HG02981 (cell line): ENCODE measurements around the gene POU6F1.
"Not testable (repeated sequence)": the region's sequence is repeated elsewhere in the genome, so short reads cannot be mapped to it uniquely, and the experiment has no call there.

Source experiments
- ATAC-seq: cut with Tn5 transposase; IDR thresholded peaks from one replicate; pipeline ENCODE4 v1.9.1; 2021; ENCODE audit warnings: mild to moderate bottlenecking, moderate library complexity; ENCODE audit not compliant: unreplicated experiment

The POU6F1 gene

GRCh38 chr12:51229116-51229809, 11.4 kb upstream of the POU6F1 start:
- no peak for ATAC-seq

GRCh38 chr12:51227962-51228361, 10.1 kb upstream of the POU6F1 start:
- ATAC-seq, result no peak

GRCh38 chr12:51227112-51227511, 9.2 kb upstream of the POU6F1 start:
- not testable (repeated sequence) for ATAC-seq

- ATAC-seq, result no peak
Measured at GRCh38 chr12:51225771-51226170, 7.9 kb upstream of the POU6F1 start.

- ATAC-seq, result no peak
Measured at GRCh38 chr12:51225234-51225633, 7.4 kb upstream of the POU6F1 start.

GRCh38 chr12:51224625-51225024, 6.8 kb upstream of the POU6F1 start:
- no peak for ATAC-seq

GRCh38 chr12:51222461-51222860, 4.6 kb upstream of the POU6F1 start:
- no peak for ATAC-seq

GRCh38 chr12:51219857-51220256, 2.0 kb upstream of the POU6F1 start:
- ATAC-seq, result not testable (repeated sequence)

GRCh38 chr12:51219322-51219721, 1.5 kb upstream of the POU6F1 start:
- ATAC-seq, result no peak

GRCh38 chr12:51218607-51219161, 822 bp upstream of the POU6F1 start:
- no peak for ATAC-seq

GRCh38 chr12:51217133-51217967, 512 bp downstream of the POU6F1 start:
- ATAC-seq, result no peak

GRCh38 chr12:51216642-51217041, 1.2 kb downstream of the POU6F1 start:
- ATAC-seq, result no peak

- no peak for ATAC-seq
Measured at GRCh38 chr12:51214895-51215294, 3.0 kb downstream of the POU6F1 start.

- no peak for ATAC-seq
Measured at GRCh38 chr12:51210690-51211395, 7.0 kb downstream of the POU6F1 start.

- ATAC-seq, result no peak
Measured at GRCh38 chr12:51209259-51209658, 8.6 kb downstream of the POU6F1 start.

- ATAC-seq, result no peak
Measured at GRCh38 chr12:51208016-51208660, 9.7 kb downstream of the POU6F1 start.

- no peak for ATAC-seq
Measured at GRCh38 chr12:51205350-51205749, 12.5 kb downstream of the POU6F1 start.

- ATAC-seq, result no peak
Measured at GRCh38 chr12:51202718-51203117, 15.1 kb downstream of the POU6F1 start.

GRCh38 chr12:51200806-51201205, 17.1 kb downstream of the POU6F1 start:
- no peak for ATAC-seq

GRCh38 chr12:51200156-51200555, 17.7 kb downstream of the POU6F1 start:
- ATAC-seq, result no peak
